HepG2 (cell line): Measurements from ENCODE around the gene TTC6. TPM values are rescaled to one million over a fixed set of nuclear protein-coding genes. Genes with fewer than 3 reads are reported as not detected.

Experiments used
- HES4 ChIP-seq: sonication (generic); formaldehyde crosslinking; IDR thresholded peaks from 2 replicates; pipeline ENCODE4 v1.9.0; 2021; ENCODE audit warnings: mild to moderate bottlenecking, missing genetic modification reagents, borderline replicate concordance
- HOXA7 ChIP-seq: sonication (generic); formaldehyde crosslinking; IDR thresholded peaks from 2 replicates; pipeline ENCODE4 v1.8.1; 2022; ENCODE audit warnings: mild to moderate bottlenecking, missing genetic modification reagents, moderate library complexity
- NFKB2 ChIP-seq: sonication (generic); formaldehyde crosslinking; IDR thresholded peaks from 2 replicates; pipeline ENCODE4 v1.4.0; 2020; ENCODE audit warnings: missing genetic modification reagents, borderline replicate concordance
- PRPF4 ChIP-seq: fragments of 200-400 bp; formaldehyde crosslinking; IDR thresholded peaks from 2 replicates; pipeline ENCODE4 v1.6.1; 2016; ENCODE audit warnings: low read length, low read depth; ENCODE audit not compliant: poor library complexity, severe bottlenecking
- ZBTB38 ChIP-seq: sonication (generic); formaldehyde crosslinking; IDR thresholded peaks from 2 replicates; pipeline ENCODE4 v1.5.1; 2020; ENCODE audit warnings: mild to moderate bottlenecking, missing genetic modification reagents
- ZGPAT ChIP-seq: IDR thresholded peaks from 2 replicates; pipeline ENCODE4 v1.6.1; 2016; ENCODE audit warnings: mild to moderate bottlenecking
- ZKSCAN8 ChIP-seq: IDR thresholded peaks from 2 replicates; pipeline ENCODE4 v1.6.1; 2016; ENCODE audit warnings: borderline replicate concordance, missing genetic modification reagents, missing compliant biosample characterization
- ZNF17 ChIP-seq: sonication (generic); formaldehyde crosslinking; IDR thresholded peaks from 2 replicates; pipeline ENCODE4 v1.5.0; 2020; ENCODE audit warnings: mild to moderate bottlenecking, missing genetic modification reagents
- ZNF276 ChIP-seq: sonication (generic); formaldehyde crosslinking; IDR thresholded peaks from 2 replicates; pipeline ENCODE4 v1.4.0; 2020; ENCODE audit warnings: mild to moderate bottlenecking, low read depth, missing genetic modification reagents
- ZNF280D ChIP-seq: sonication (generic); formaldehyde crosslinking; IDR thresholded peaks from 2 replicates; pipeline ENCODE4 v1.5.1; 2020; ENCODE audit warnings: mild to moderate bottlenecking, missing genetic modification reagents
- ZNF292 ChIP-seq: sonication (generic); formaldehyde crosslinking; IDR thresholded peaks from 2 replicates; pipeline ENCODE4 v1.8.1; 2022; ENCODE audit warnings: mild to moderate bottlenecking, low read depth, missing genetic modification reagents, borderline replicate concordance
- ZNF431 ChIP-seq: sonication (generic); formaldehyde crosslinking; IDR thresholded peaks from 2 replicates; pipeline ENCODE4 v1.9.0; 2022; ENCODE audit warnings: missing genetic modification reagents, low read depth, mild to moderate bottlenecking, borderline replicate concordance
- ZNF563 ChIP-seq: sonication (generic); formaldehyde crosslinking; IDR thresholded peaks from 2 replicates; pipeline ENCODE4 v1.8.0; 2022; ENCODE audit warnings: mild to moderate bottlenecking, moderate library complexity, missing genetic modification reagents
- ZNF710 ChIP-seq: sonication (generic); formaldehyde crosslinking; IDR thresholded peaks from 2 replicates; pipeline ENCODE4 v1.5.0; 2020; ENCODE audit warnings: mild to moderate bottlenecking, missing genetic modification reagents, borderline replicate concordance
- ZXDC ChIP-seq: sonication (generic); formaldehyde crosslinking; IDR thresholded peaks from 2 replicates; pipeline ENCODE4 v1.5.0; 2020; ENCODE audit warnings: mild to moderate bottlenecking, missing genetic modification reagents
- polyA plus RNA-seq, 8 experiments: library from polyadenylated mRNA; depleted of rRNA in 3 of 8; stranded (reverse) in 7 of 8; unstranded in 1 of 8; fragments of >200 nt; fragmentation: Illumina TruSeq in 4 of 8; extraction: Trizol in 4 of 8; gene quantifications; 2 replicates each; pipeline versions ENCODE4 v1.2.1 to v1.2.3, GENCODE V29; 2011 to 2016; ENCODE audit warnings: low read depth in 4 of 8, missing spikeins in 1 of 8, mixed read lengths in 1 of 8; ENCODE audit not compliant: insufficient read depth in 1 of 8
- total RNA-seq, 5 experiments: library from RNA; depleted of rRNA; stranded (reverse); fragments of >200 nt; fragmentation: Illumina TruSeq; extraction: Trizol; gene quantifications; 2 replicates each; pipeline ENCODE4 v1.2.3, GENCODE V29; 2016; ENCODE audit warnings: low read depth in 1 of 5

Gene TTC6
- total and polyA plus RNA-seq, 2 of the 13 experiments (the other 11 are each of a cell fraction or from before 2014, with no cell fraction given): 9.3 to 27.4 TPM

GRCh38 chr14:37585101-37585511, 10.3 kb upstream of the TTC6 start (continued):
- TF ChIP-seq ZNF563 (peak; percentile 42; the same call in 1 of the 2 replicates), ZKSCAN8 (CRISPR knock-in tag) (no peak), ZNF292 (CRISPR knock-in tag) (no peak), NFKB2 (CRISPR knock-in tag) (peak; percentile 22; the same call in 1 of the 2 replicates), ZBTB38 (peak; percentile 82), HOXA7 (no peak), ZNF17 (no peak), ZXDC (CRISPR knock-in tag) (no peak), ZNF280D (CRISPR knock-in tag) (no peak), ZGPAT (CRISPR knock-in tag) (no peak), HES4 (peak; percentile 70; the same call in 1 of the 2 replicates), ZNF710 (CRISPR knock-in tag) (no peak), ZNF276 (CRISPR knock-in tag) (no peak), PRPF4 (peak; percentile 25), ZNF431 (CRISPR knock-in tag) (no peak)
